Large intestine (tissue), 12 donors: Measurements from ENCODE around the gene TMEM179. TPM values are rescaled to one million over a fixed set of nuclear protein-coding genes. Genes with fewer than 3 reads are reported as not detected.
"Not testable (repeated sequence)": the region's sequence is repeated elsewhere in the genome, so short reads cannot be mapped to it uniquely, and the experiment has no call there.

Source experiments
- DNase-seq, 2 donors: peaks; one replicate each; pipeline versions ENCODE4 v3.0.0 to v3.0.0-alpha.2; 2013
- H3K27ac ChIP-seq: one replicate; pipeline ENCODE4 v1.5.1; 2013; ENCODE audit warnings: low read length
- H3K27me3 ChIP-seq: 2 replicates; pipeline ENCODE4 v1.6.1; 2013; ENCODE audit warnings: low read length; ENCODE audit not compliant: control insufficient read depth, insufficient read depth
- H3K36me3 ChIP-seq: 2 replicates; pipeline ENCODE4 v1.6.1; 2013; ENCODE audit warnings: low read length; ENCODE audit not compliant: control insufficient read depth, insufficient read depth
- H3K4me1 ChIP-seq: one replicate; pipeline ENCODE4 v1.6.1; 2013; ENCODE audit warnings: low read length; ENCODE audit not compliant: control insufficient read depth, insufficient read depth
- H3K4me3 ChIP-seq: one replicate; pipeline ENCODE4 v1.5.1; 2013; ENCODE audit warnings: low read length
- H3K9me3 ChIP-seq: one replicate; pipeline ENCODE4 v1.6.1; 2013; ENCODE audit warnings: mild to moderate bottlenecking, low read depth, low read length, moderate library complexity; ENCODE audit not compliant: control insufficient read depth
- WGBS: methylation state at CpG from one replicate; pipeline ENCODE4 v1.1.5; 2013; ENCODE audit warnings: low lambda C conversion rate; ENCODE audit not compliant: insufficient coverage; 5-methylcytosine and 5-hydroxymethylcytosine counted together
- long read RNA-seq, 11 donors: transcript quantifications; one replicate each; lab custom pipeline, GENCODE V29; 2026
- polyA plus RNA-seq: library from polyadenylated mRNA; unstranded; fragments of 120-200 nt; gene quantifications from one replicate; pipeline ENCODE4 v1.2.1, GENCODE V29; 2013

The TMEM179 gene
- polyA plus RNA-seq: 11.8 TPM
- long read RNA-seq, donor 1, partial matches to known transcripts: 0 of 4 reads
- long read RNA-seq, donor 1, other reads (novel, unspliced or antisense): 0 of 4 reads
- long read RNA-seq, donor 2, transcript TMEM179-206 (1 exons, 1,645 nt): major isoform, 6 of 8 reads
- long read RNA-seq, donor 2, partial matches to known transcripts: 0 of 8 reads
- long read RNA-seq, donor 2, other reads (novel, unspliced or antisense): 0 of 8 reads
- long read RNA-seq, donor 3: 0 reads
- long read RNA-seq, donor 4: 0 reads
- long read RNA-seq, donor 5, partial matches to known transcripts: 0 of 3 reads
- long read RNA-seq, donor 5, other reads (novel, unspliced or antisense): 0 of 3 reads
- long read RNA-seq, donor 6, transcript TMEM179-204 (4 exons, 1,430 nt): minor isoform, 5 of 13 reads
- long read RNA-seq, donor 6, transcript TMEM179-206 (1 exons, 1,645 nt): major isoform, 8 of 13 reads
- long read RNA-seq, donor 6, partial matches to known transcripts: 0 of 13 reads
- long read RNA-seq, donor 6, other reads (novel, unspliced or antisense): 0 of 13 reads
- long read RNA-seq, donor 7, transcript TMEM179-206 (1 exons, 1,645 nt): major isoform, 6 of 8 reads
- long read RNA-seq, donor 7, partial matches to known transcripts: 0 of 8 reads
- long read RNA-seq, donor 7, other reads (novel, unspliced or antisense): 0 of 8 reads
- long read RNA-seq, donor 8, partial matches to known transcripts: 0 of 6 reads
- long read RNA-seq, donor 8, other reads (novel, unspliced or antisense): 0 of 6 reads
- long read RNA-seq, donor 9, partial matches to known transcripts: 0 of 1 reads
- long read RNA-seq, donor 9, other reads (novel, unspliced or antisense): 0 of 1 reads
- long read RNA-seq, donor 10, transcript TMEM179-206 (1 exons, 1,645 nt): major isoform, 5 of 5 reads
- long read RNA-seq, donor 10, partial matches to known transcripts: 0 of 5 reads
- long read RNA-seq, donor 10, other reads (novel, unspliced or antisense): 0 of 5 reads
- long read RNA-seq, donor 11, transcript TMEM179-206 (1 exons, 1,645 nt): major isoform, 6 of 6 reads
- long read RNA-seq, donor 11, partial matches to known transcripts: 0 of 6 reads
- long read RNA-seq, donor 11, other reads (novel, unspliced or antisense): 0 of 6 reads

- Histone ChIP-seq H3K4me1 (no peaks in the 10 kb centered on the region), H3K9me3 (no peaks in the 10 kb centered on the region), H3K4me3 (no peak within 1 kb of the TSS), H3K36me3 (no peaks in the 10 kb centered on the region), H3K27ac (no peak within 1 kb of the TSS), H3K27me3 (peaks cover 35% of the 10 kb centered on the region)
- DNase-seq: peak in 1 of 2 donors; percentile 63
- WGBS: no CpG with 5 or more reads among the region's 91 CpGs
These were observed at the start of gene TMEM179 for GRCh38 chr14:104604458-104605449. TSS of gene TMEM179 (minus strand) at chr14:104604772. CDS start at chr14:104604741, 31 bp downstream.

GRCh38 chr14:104654119-104654518 is 49.5 kb upstream of the TMEM179 start:
- WGBS: no CpG with 5 or more reads among the region's 6 CpGs
- H3K4me3 ChIP-seq: no peak overlapping the region
- no peak for DNase-seq

DNA sequence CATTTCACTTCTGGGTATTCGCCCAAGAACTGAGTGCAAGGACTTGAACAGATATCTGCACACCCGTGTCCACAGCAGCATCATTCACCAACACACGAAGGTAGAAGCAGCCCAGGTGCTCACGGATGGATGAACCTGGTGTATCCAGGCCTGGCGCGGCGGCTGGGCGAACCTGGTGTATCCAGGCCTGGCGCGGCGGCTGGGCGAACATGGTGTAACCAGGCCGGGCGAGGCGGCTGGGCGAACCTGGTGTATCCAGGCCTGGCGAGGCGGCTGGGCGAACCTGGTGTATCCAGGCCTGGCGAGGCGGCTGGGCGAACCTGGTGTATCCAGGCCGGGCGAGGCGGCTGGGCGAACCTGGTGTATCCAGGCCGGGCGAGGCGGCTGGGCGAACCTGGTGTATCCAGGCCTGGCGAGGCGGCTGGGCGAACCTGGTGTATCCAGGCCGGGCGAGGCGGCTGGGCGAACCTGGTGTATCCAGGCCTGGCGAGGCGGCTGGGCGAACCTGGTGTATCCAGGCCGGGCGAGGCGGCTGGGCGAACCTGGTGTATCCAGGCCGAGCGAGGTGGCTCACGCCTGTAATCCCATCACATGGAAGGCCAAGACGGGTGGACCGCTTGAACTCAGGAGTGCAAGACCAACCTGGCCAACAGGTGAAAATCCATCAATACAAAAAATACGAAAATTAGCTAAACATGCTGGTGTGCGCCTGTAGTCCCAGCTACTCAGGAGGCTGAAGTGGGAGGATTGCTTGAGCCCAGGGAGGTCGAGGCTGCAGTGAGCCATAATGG is 48.8 kb upstream of the TMEM179 start:
- WGBS: 100% methylated on average over 1 of the region's 52 CpGs
- H3K9me3 ChIP-seq: peaks cover 14% of the 10 kb centered on the region
- H3K27me3 ChIP-seq, DNase-seq, H3K4me3 ChIP-seq, H3K36me3 ChIP-seq, H3K4me1 ChIP-seq, H3K27ac ChIP-seq: not testable (repeated sequence)

More at GRCh38 chr14:104654119-104654518, 49.5 kb upstream of the TMEM179 start:
- H3K9me3 ChIP-seq: peaks cover 14% of the 10 kb centered on the region
- peaks cover 7% of the 10 kb centered on the region for H3K4me1 ChIP-seq
- no peak overlapping the region for H3K27ac ChIP-seq
- H3K27me3 ChIP-seq: peaks cover 4% of the 10 kb centered on the region
- no peaks in the 10 kb centered on the region for H3K36me3 ChIP-seq

DNA sequence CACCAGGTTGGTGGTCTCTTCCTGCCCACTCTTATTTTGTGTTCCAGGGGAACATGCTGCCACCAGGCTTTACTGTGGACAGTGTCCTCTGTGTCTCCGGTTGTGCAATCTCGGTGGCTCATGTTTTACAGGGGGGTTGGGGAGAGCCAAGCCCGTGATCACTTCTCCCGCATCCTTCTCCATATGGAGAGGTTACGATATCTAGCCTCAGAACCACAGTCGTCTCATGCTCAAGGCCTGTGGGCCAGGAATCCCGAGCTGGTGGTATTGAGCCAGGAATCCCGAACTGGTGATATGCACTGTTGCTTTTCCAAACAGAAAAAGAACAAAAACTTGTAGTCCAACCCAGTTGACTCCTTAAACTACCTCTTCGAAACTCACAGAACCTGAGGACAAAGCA is 47.8 kb upstream of the TMEM179 start:
- H3K27me3 ChIP-seq: peaks cover 4% of the 10 kb centered on the region
- peaks cover 14% of the 10 kb centered on the region for H3K9me3 ChIP-seq
- no peaks in the 10 kb centered on the region for H3K36me3 ChIP-seq
- H3K4me1 ChIP-seq: peaks cover 7% of the 10 kb centered on the region
- no peak overlapping the region for H3K27ac ChIP-seq
- no CpG with 5 or more reads among the region's 9 CpGs for WGBS
- no peak for DNase-seq
- H3K4me3 ChIP-seq: no peak overlapping the region

- peaks cover 7% of the 10 kb centered on the region for H3K4me1 ChIP-seq
- H3K36me3 ChIP-seq: no peaks in the 10 kb centered on the region
- no peak for DNase-seq
- H3K27me3 ChIP-seq: peaks cover 4% of the 10 kb centered on the region
- H3K27ac ChIP-seq: no peak overlapping the region
- WGBS: no CpG with 5 or more reads among the region's 20 CpGs
- peaks cover 14% of the 10 kb centered on the region for H3K9me3 ChIP-seq
- H3K4me3 ChIP-seq: no peak overlapping the region
These were observed 47.3 kb upstream of the TMEM179 start for GRCh38 chr14:104651876-104652260.

DNA sequence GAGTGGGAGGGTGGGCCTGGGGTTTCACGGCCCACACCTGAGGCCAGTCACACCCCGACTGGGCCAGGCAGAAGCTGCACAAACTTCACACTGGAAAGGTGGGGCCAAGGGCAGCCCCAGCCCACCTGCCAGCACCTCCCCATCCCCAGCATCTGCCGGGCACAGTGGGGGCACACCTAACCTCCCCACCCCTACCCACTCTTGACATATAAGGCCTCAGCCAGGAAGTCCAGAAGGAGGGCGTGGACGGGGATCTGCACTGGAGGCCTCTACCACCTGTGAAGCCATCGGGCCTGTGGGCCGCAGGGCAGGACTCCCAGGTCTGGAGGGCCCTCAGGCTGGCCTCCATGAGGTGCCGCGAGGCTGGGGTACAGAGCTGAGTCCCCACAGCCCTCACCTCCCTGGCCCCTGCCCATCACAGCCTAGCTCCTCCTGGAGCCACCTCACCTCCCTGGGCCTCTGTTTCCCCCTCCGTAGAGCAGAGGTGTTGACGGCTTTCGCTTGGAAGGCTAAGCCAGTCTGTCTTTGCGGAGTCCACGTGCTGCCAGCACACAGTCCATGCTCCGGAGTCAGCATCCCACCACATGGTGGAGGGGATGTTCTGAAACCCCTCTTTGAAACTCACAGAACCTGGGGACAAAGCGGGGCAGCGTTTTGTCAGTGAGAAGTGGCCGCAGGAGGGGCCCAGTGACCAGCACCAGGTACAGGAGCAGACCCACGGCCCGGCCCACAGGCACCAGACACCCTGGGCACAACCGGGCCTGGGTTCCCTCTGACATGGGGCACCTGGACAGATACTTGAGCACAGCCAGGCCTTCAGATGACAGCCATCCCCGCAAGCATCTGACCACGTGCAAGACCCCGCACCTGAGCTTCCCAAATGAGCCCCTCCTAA is 46.7 kb upstream of the TMEM179 start:
- no CpG with 5 or more reads among the region's 24 CpGs for WGBS
- Histone ChIP-seq H3K4me1 (peaks cover 7% of the 10 kb centered on the region), H3K9me3 (peaks cover 14% of the 10 kb centered on the region), H3K27ac (no peak overlapping the region), H3K36me3 (no peaks in the 10 kb centered on the region), H3K27me3 (peaks cover 4% of the 10 kb centered on the region), H3K4me3 (no peak overlapping the region)
- no peak for DNase-seq

DNA sequence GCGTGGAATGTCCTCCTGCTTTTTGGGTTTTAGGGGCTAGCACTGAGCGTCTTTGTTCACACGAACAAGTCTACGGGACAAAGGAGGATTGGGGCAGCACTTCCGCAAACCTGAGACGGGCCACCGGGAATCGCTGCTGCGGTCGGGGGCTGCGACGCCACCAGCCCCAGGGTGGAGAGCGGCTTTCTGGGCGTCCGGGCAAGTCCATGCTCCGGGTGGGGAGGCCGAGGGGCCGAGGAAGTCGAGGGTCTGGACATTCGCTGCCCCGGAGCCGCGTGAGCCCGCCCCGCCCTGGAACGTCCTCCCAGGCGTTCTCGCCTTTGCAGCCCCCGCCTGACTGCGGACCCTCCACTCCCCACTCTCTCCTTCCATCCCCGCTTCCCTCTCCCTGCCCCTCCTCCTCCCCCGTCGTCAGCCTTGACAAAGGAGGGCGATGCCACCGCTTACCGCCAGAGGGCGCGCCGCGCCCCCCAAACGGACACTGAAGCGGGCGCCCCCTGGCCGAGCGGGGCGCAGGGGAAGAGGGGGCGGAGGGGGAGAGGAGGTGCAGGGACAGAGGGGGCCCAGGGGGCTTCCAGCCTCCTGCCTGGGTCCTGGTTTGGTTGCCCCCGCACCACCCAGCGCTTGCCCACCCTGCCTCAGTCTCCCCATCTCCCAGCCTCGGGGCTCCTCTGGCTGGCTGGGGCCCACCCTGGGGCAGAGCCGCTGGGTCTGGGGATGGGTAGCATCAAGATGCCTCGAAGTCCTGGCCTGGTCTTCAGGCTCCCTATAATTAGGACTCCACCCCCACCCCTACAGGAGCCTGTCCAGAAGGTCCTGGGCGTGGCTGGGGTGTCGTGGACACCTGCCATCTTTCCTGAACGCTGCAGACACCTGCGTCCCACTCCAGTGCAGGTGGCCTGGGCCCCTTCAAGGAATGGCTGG is 45.7 kb upstream of the TMEM179 start:
- no peaks in the 10 kb centered on the region for H3K36me3 ChIP-seq

More for the DNA sequence above, 45.7 kb upstream of the TMEM179 start:
- peak overlapping the region; percentile 46 for H3K4me3 ChIP-seq
- no peak overlapping the region for H3K27ac ChIP-seq
- peaks cover 4% of the 10 kb centered on the region for H3K27me3 ChIP-seq
- peaks cover 14% of the 10 kb centered on the region for H3K9me3 ChIP-seq
- DNase-seq: peak; percentile 37 to 53
- H3K4me1 ChIP-seq: peaks cover 7% of the 10 kb centered on the region
- WGBS: no CpG with 5 or more reads among the region's 56 CpGs
